K562 (cell line): Measurements from ENCODE around the gene IMPA2. TPM values are rescaled to one million over a fixed set of nuclear protein-coding genes. Genes with fewer than 3 reads are reported as not detected.

Source experiments
- ATAC-seq: fragments of 200-7000 bp; cut with Tn5 transposase; 3 replicates; pipeline ENCODE4 v1.9.1; 2020; ENCODE audit warnings: moderate library complexity
- BruUV-seq: library from RNA; stranded (reverse); fragments of 400-500 nt; replicated peaks from 2 replicates; lab custom pipeline; 2021; lab: Mats Ljungman, UMichigan
- CTCF ChIA-PET: fragments of 300-600 bp; formaldehyde crosslinking; extraction: SDS; loops from one replicate; lab custom pipeline; 2021; ENCODE audit warnings: low intra/inter-chr PET ratio; lab: Yijun Ruan, JAX
- POLR2A ChIA-PET: fragments of 300-600, 350-650 bp; sonication (Branson Sonifier 250); formaldehyde crosslinking; extraction: SDS; loops from one replicate; lab custom pipeline; 2021; ENCODE audit warnings: antibody characterized with exemption, inconsistent platforms; lab: Yijun Ruan, JAX
- DNase-seq, 4 experiments: peaks; one replicate each; pipeline versions ENCODE4 v3.0.0 to v3.0.0-alpha.2; 2011 to 2018; ENCODE audit warnings: low spot score in 3 of 4, mixed read lengths in 3 of 4; ENCODE audit errors: extremely low read depth in 1 of 4
- FAIRE-seq: peaks from 2 replicates; lab custom pipeline; 2011; peaks lifted over from hg19 to GRCh38; lab: Jason Lieb, UNC
- H2AFZ ChIP-seq: 2 replicates; pipeline ENCODE4 v1.6.0; 2011; ENCODE audit warnings: low read depth, low read length, control low read depth, inconsistent platforms
- H3K27ac ChIP-seq: fragments of 200-600 bp; 3 replicates; pipeline ENCODE4 v1.8.0; 2011; ENCODE audit warnings: low read depth, mild to moderate bottlenecking, control low read depth, inconsistent platforms, low read length, moderate library complexity, mixed read lengths; ENCODE audit errors: extremely low read depth
- H3K27me3 ChIP-seq, 2 experiments: fragments of 300-600 bp in 1 of 2; 2 replicates in 1 of 2; 3 replicates in 1 of 2; pipeline versions ENCODE4 v1.6.0 to v1.8.0; 2011; ENCODE audit warnings: inconsistent platforms in 2 of 2, low read length in 2 of 2, mild to moderate bottlenecking in 1 of 2, mixed read lengths in 1 of 2, moderate library complexity in 1 of 2; ENCODE audit not compliant: control insufficient read depth in 2 of 2, insufficient read depth in 2 of 2
- H3K36me3 ChIP-seq: fragments of 300-600 bp; 3 replicates; pipeline ENCODE4 v1.8.0; 2011; ENCODE audit warnings: mild to moderate bottlenecking, low read length, inconsistent platforms; ENCODE audit not compliant: control insufficient read depth, insufficient read depth
- H3K4me1 ChIP-seq, 2 experiments: fragments of 200-600 bp in 1 of 2; replicated peaks in 1 of 2; 2 replicates in 1 of 2; 3 replicates in 1 of 2; pipeline versions ENCODE4 v1.5.1 to v1.8.0; 2011; ENCODE audit warnings: inconsistent platforms in 2 of 2, low read length in 2 of 2, mild to moderate bottlenecking in 1 of 2, mixed read lengths in 1 of 2, moderate library complexity in 1 of 2; ENCODE audit not compliant: control insufficient read depth in 2 of 2, insufficient read depth in 2 of 2
- H3K4me2 ChIP-seq: 2 replicates; pipeline ENCODE4 v1.6.1; 2011; ENCODE audit warnings: low read length, control low read depth, inconsistent platforms, mixed read lengths; ENCODE audit not compliant: insufficient read depth
- H3K4me3 ChIP-seq: fragments of 200-600 bp; sonication (generic), shearing (Covaris generic); 2 replicates; pipeline ENCODE4 v1.5.1; 2016; ENCODE audit warnings: control low read depth, inconsistent platforms
- H3K79me2 ChIP-seq: fragments of 200-600 bp; 3 replicates; pipeline ENCODE4 v1.8.0; 2011; ENCODE audit warnings: low read length, inconsistent platforms; ENCODE audit not compliant: control insufficient read depth, insufficient read depth
- H3K9ac ChIP-seq, 2 experiments: 2 replicates each; pipeline versions ENCODE4 v1.6.0 to v1.6.1; 2011; ENCODE audit warnings: low read depth in 2 of 2, low read length in 2 of 2, control low read depth in 1 of 2, inconsistent platforms in 1 of 2, mild to moderate bottlenecking in 1 of 2, mixed read lengths in 1 of 2; ENCODE audit not compliant: insufficient read depth in 1 of 2
- H3K9me1 ChIP-seq: one replicate; pipeline ENCODE4 v1.6.0; 2011; ENCODE audit warnings: inconsistent platforms, mild to moderate bottlenecking, low read length, moderate library complexity; ENCODE audit not compliant: control insufficient read depth, insufficient read depth
- H3K9me3 ChIP-seq: replicated peaks from 2 replicates; pipeline ENCODE4 v1.5.1; 2011; ENCODE audit warnings: low read depth, low read length, inconsistent platforms; ENCODE audit not compliant: control insufficient read depth, insufficient read depth
- H4K20me1 ChIP-seq: replicated peaks from 2 replicates; pipeline ENCODE4 v1.6.1; 2011; ENCODE audit warnings: low read length, inconsistent platforms, mixed read lengths; ENCODE audit not compliant: control insufficient read depth, insufficient read depth
- CBFB ChIP-seq: sonication (generic); formaldehyde crosslinking; IDR thresholded peaks from 2 replicates; pipeline ENCODE4 v1.4.0; 2020; ENCODE audit warnings: mild to moderate bottlenecking, missing genetic modification reagents
- CHCHD3 ChIP-seq: fragments of 250-450 bp; sonication (Bioruptor Pico); IDR thresholded peaks from 2 replicates; pipeline ENCODE4 v2.1.2; 2022; ENCODE audit warnings: mild to moderate bottlenecking
- DDX20 ChIP-seq: fragments of 450-650 bp; IDR thresholded peaks from 2 replicates; pipeline ENCODE4 v1.6.1; 2016; ENCODE audit warnings: missing genetic modification characterization, low read depth, mild to moderate bottlenecking, missing compliant biosample characterization, moderate library complexity
- GABPB2 ChIP-seq: fragments of 250-450 bp; sonication (Bioruptor Pico); conservative IDR thresholded peaks from 2 replicates; pipeline ENCODE4 v1.5.1; 2021; ENCODE audit warnings: mild to moderate bottlenecking
- HNRNPH1 ChIP-seq: fragments of 200-400 bp; formaldehyde crosslinking; optimal IDR thresholded peaks from 2 replicates; pipeline ENCODE3; 2017; ENCODE audit warnings: low read depth, mild to moderate bottlenecking, low read length, moderate library complexity
- KLF13 ChIP-seq: fragments of 450-650 bp; IDR thresholded peaks from 2 replicates; pipeline ENCODE4 v1.6.1; 2016; ENCODE audit warnings: missing genetic modification characterization, low read depth, mild to moderate bottlenecking, missing compliant biosample characterization, moderate library complexity, borderline replicate concordance
- SMAD2 ChIP-seq: fragments of 150-350 bp; IDR thresholded peaks from 2 replicates; pipeline ENCODE4 v1.6.1; 2014; ENCODE audit warnings: low read depth, mild to moderate bottlenecking, low read length
- TAF7 ChIP-seq: fragments of 450-650 bp; IDR thresholded peaks from 2 replicates; pipeline ENCODE4 v1.6.1; 2016; ENCODE audit warnings: missing genetic modification characterization, missing compliant biosample characterization
- WGBS: fragments of 100-300 bp; shearing (Covaris generic); methylation state at CpG from one replicate; pipeline ENCODE4 v1.1.6; 2016; ENCODE audit warnings: low coverage, mixed read lengths; ENCODE audit not compliant: insufficient coverage; ENCODE audit errors: missing lambda C conversion rate; 5-methylcytosine and 5-hydroxymethylcytosine counted together
- in situ Hi-C: fragments of 300-500 bp; cut with MboI; formaldehyde crosslinking; loops from 4 replicates; pipeline ENCODE4 v1.15.0; 2018; ENCODE audit warnings: inconsistent platforms, mixed read lengths
- intact Hi-C: fragments of 100-400 bp; cut with micrococcal nuclease; formaldehyde crosslinking; loops from 2 replicates; pipeline ENCODE4 v1.14.2; 2022
- polyA plus RNA-seq, 8 experiments: library from polyadenylated mRNA; depleted of rRNA in 4 of 8; stranded (reverse) in 5 of 8; unstranded in 3 of 8; fragments of >200 nt; fragmentation: Nextera tagmentation in 2 of 8; fragmentation: Illumina TruSeq in 1 of 8; extraction: Ambion mirVana in 2 of 8; extraction: Trizol in 1 of 8; gene quantifications; 2 replicates each; pipeline versions ENCODE4 v1.2.1 to v1.2.3, GENCODE V29; 2011 to 2014; ENCODE audit warnings: inconsistent platforms in 1 of 8, missing spikeins in 1 of 8
- total RNA-seq, 7 experiments: library from RNA; depleted of rRNA in 6 of 7; stranded (reverse); fragments of >200 nt in 6 of 7; fragmentation: Illumina TruSeq in 2 of 7; extraction: Trizol in 2 of 7; gene quantifications; 2 replicates each; pipeline versions ENCODE4 v1.2.1 to v1.2.3, GENCODE V29; 2011 to 2021; ENCODE audit warnings: low replicate concordance in 1 of 7
- TF ChIP-seq, protein P1 (sequence below): fragments of 150-350 bp; conservative IDR thresholded peaks from 2 replicates; pipeline ENCODE4 v1.6.1; 2014; ENCODE audit warnings: low read length
- TF ChIP-seq, protein P2 (sequence below): sonication (generic); formaldehyde crosslinking; IDR thresholded peaks from 2 replicates; pipeline ENCODE4 v1.8.1; 2023; ENCODE audit warnings: mild to moderate bottlenecking, missing genetic modification reagents
- TF ChIP-seq, protein P3 (sequence below): fragments of 250-450 bp; sonication (Bioruptor Pico); IDR thresholded peaks from 2 replicates; pipeline ENCODE4 v1.5.0; 2021
- TF ChIP-seq, protein P4 (sequence below): fragments of 450-650 bp; IDR thresholded peaks from 2 replicates; pipeline ENCODE4 v1.6.1; 2018; ENCODE audit not compliant: partially characterized antibody

Gene IMPA2
- total and polyA plus RNA-seq, 9 of the 15 experiments (the other 6 are each of a cell fraction or from before 2014, with no cell fraction given): 0.62 to 11.3 (median 5.7) TPM

DNA sequence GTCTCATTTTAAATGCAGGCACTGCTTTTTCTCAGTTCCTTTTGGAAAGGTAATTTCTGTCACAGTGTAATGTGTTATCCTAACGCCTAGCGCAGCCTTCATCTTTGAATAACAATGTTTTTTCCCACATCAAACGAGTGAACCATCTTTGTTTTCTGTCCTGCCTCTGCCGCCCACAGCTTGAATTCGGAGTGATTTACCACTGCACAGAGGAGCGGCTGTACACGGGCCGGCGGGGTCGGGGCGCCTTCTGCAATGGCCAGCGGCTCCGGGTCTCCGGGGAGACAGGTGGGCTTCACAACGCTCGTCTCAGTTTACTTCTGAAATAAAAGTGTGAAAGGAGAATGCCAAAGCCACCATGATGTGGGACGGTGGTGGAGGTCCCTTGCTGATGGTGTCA is 32.8 kb downstream of the IMPA2 start:
- ChIA-PET POLR2A (interaction anchor here (0.8 kb wide), 1 partner anchor 16 kb away, joined by 3 read pairs; no protein-coding TSS in a partner anchor), CTCF (no interaction called here)
- Histone ChIP-seq H2AFZ (no peak overlapping the region), H3K4me2 (no peak overlapping the region), H3K9ac (no peak overlapping the region), H4K20me1 (peaks cover 5% of the 10 kb centered on the region; the same call in 1 of the 2 replicates), H3K79me2 (no peaks in the 10 kb centered on the region), H3K27me3 (peaks cover 0 to 11% of the 10 kb centered on the region in 2 experiments; a peak in 1 of 5 replicates), H3K36me3 (no peaks in the 10 kb centered on the region), H3K9me1 (no peaks in the 10 kb centered on the region), H3K9me3 (no peaks in the 10 kb centered on the region), H3K4me3 (no peak overlapping the region), H3K27ac (no peak overlapping the region), H3K4me1 (no peaks in the 10 kb centered on the region)
- DNase-seq: no peak
- BruUV-seq: no TSS peak
- intact Hi-C loops: no loop called here
- in situ Hi-C loops: no loop called here
- 52% methylated on average over 17 of the region's 17 CpGs for WGBS
- ATAC-seq: no peak
- FAIRE-seq: no peak
- TF ChIP-seq SMAD2: no peak
- no peak for TF ChIP-seq DDX20 (tag)
- no peak for TF ChIP-seq CBFB (CRISPR knock-in tag)
- no peak for TF ChIP-seq GABPB2 (CRISPR knock-in tag)
- TF ChIP-seq CHCHD3 (CRISPR knock-in tag): no peak
- TF ChIP-seq KLF13 (tag): no peak
- TF ChIP-seq TAF7 (tag): no peak
- no peak for TF ChIP-seq HNRNPH1
- TF ChIP-seq, protein P1, sequence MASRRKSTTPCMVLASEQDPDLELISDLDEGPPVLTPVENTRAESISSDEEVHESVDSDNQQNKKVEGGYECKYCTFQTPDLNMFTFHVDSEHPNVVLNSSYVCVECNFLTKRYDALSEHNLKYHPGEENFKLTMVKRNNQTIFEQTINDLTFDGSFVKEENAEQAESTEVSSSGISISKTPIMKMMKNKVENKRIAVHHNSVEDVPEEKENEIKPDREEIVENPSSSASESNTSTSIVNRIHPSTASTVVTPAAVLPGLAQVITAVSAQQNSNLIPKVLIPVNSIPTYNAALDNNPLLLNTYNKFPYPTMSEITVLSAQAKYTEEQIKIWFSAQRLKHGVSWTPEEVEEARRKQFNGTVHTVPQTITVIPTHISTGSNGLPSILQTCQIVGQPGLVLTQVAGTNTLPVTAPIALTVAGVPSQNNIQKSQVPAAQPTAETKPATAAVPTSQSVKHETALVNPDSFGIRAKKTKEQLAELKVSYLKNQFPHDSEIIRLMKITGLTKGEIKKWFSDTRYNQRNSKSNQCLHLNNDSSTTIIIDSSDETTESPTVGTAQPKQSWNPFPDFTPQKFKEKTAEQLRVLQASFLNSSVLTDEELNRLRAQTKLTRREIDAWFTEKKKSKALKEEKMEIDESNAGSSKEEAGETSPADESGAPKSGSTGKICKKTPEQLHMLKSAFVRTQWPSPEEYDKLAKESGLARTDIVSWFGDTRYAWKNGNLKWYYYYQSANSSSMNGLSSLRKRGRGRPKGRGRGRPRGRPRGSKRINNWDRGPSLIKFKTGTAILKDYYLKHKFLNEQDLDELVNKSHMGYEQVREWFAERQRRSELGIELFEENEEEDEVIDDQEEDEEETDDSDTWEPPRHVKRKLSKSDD: no peak
- TF ChIP-seq, protein P2, sequence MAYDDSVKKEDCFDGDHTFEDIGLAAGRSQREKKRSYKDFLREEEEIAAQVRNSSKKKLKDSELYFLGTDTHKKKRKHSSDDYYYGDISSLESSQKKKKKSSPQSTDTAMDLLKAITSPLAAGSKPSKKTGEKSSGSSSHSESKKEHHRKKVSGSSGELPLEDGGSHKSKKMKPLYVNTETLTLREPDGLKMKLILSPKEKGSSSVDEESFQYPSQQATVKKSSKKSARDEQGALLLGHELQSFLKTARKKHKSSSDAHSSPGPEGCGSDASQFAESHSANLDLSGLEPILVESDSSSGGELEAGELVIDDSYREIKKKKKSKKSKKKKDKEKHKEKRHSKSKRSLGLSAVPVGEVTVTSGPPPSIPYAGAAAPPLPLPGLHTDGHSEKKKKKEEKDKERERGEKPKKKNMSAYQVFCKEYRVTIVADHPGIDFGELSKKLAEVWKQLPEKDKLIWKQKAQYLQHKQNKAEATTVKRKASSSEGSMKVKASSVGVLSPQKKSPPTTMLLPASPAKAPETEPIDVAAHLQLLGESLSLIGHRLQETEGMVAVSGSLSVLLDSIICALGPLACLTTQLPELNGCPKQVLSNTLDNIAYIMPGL (CRISPR knock-in tag): no peak
- TF ChIP-seq, protein P3, sequence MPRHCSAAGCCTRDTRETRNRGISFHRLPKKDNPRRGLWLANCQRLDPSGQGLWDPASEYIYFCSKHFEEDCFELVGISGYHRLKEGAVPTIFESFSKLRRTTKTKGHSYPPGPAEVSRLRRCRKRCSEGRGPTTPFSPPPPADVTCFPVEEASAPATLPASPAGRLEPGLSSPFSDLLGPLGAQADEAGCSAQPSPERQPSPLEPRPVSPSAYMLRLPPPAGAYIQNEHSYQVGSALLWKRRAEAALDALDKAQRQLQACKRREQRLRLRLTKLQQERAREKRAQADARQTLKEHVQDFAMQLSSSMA: no peak
- TF ChIP-seq, protein P4, sequence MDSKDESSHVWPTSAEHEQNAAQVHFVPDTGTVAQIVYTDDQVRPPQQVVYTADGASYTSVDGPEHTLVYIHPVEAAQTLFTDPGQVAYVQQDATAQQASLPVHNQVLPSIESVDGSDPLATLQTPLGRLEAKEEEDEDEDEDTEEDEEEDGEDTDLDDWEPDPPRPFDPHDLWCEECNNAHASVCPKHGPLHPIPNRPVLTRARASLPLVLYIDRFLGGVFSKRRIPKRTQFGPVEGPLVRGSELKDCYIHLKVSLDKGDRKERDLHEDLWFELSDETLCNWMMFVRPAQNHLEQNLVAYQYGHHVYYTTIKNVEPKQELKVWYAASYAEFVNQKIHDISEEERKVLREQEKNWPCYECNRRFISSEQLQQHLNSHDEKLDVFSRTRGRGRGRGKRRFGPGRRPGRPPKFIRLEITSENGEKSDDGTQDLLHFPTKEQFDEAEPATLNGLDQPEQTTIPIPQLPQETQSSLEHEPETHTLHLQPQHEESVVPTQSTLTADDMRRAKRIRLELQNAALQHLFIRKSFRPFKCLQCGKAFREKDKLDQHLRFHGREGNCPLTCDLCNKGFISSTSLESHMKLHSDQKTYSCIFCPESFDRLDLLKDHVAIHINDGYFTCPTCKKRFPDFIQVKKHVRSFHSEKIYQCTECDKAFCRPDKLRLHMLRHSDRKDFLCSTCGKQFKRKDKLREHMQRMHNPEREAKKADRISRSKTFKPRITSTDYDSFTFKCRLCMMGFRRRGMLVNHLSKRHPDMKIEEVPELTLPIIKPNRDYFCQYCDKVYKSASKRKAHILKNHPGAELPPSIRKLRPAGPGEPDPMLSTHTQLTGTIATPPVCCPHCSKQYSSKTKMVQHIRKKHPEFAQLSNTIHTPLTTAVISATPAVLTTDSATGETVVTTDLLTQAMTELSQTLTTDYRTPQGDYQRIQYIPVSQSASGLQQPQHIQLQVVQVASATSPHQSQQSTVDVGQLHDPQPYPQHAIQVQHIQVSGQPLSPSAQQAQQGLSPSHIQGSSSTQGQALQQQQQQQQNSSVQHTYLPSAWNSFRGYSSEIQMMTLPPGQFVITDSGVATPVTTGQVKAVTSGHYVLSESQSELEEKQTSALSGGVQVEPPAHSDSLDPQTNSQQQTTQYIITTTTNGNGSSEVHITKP: no peak
